PC-3 (cell line): ENCODE data around the gene AMH.

Experiments
- CTCF ChIP-seq: fragments of 300-600 bp; sonication (generic); conservative IDR thresholded peaks from 2 replicates; pipeline ENCODE4 v1.5.1; 2017; ENCODE audit warnings: antibody characterized with exemption, low read depth, mild to moderate bottlenecking, low read length
- EZH2 ChIP-seq: fragments of 300-600 bp; sonication (generic); IDR thresholded peaks from one replicate; pipeline ENCODE4 v1.6.1; 2017; ENCODE audit warnings: antibody characterized with exemption, mild to moderate bottlenecking, low read length; ENCODE audit not compliant: unreplicated experiment
- EZH2phosphoT487 ChIP-seq: fragments of 300-600 bp; sonication (generic); IDR thresholded peaks from 2 replicates; pipeline ENCODE4 v1.6.1; 2018; ENCODE audit warnings: mild to moderate bottlenecking, antibody characterized with exemption, low read length, borderline replicate concordance

- no peak for TF ChIP-seq EZH2
- no peak for TF ChIP-seq CTCF
- TF ChIP-seq EZH2phosphoT487: no peak
Measured at GRCh38 chr19:2228157-2229030, 20.7 kb upstream of the AMH start.
